ENCODE measurements around the gene RBMS3. TPM values are rescaled to one million over a fixed set of nuclear protein-coding genes. Genes with fewer than 3 reads are reported as not detected.

RBMS3 gene
- total RNA-seq, 1 experiment from 2014 or later = 0.42 TPM

DNA sequence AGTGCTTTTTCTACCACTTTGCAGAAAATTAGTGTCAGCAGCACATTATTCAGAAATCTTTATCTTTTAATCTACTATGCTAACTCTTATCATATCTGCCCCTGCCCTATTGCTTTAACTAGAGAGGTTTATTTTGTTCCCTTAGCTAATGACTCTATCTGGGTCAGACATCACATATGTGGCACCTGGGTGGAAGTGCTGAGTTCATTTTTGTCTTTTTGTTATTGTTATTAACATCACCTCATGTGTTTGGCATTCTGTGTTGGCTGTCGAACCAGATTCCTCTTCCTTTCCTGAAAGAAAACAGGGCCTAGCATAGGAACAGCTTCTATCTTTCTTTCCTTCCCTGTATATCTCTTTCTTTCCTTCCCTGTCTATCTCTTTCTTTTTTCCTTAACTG, 100.7 kb downstream of the RBMS3 start:
- CTCF ChIA-PET = no interaction called here
- H3K27me3 ChIP-seq (ENCODE audit: insufficient read depth, low read length) = no peaks in the 10 kb centered on the region
- no peaks in the 10 kb centered on the region for H4K20me1 ChIP-seq (ENCODE audit: insufficient read depth)
- intact Hi-C loops (cut with micrococcal nuclease) = no loop called here
- H3K27ac ChIP-seq (ENCODE audit: low read depth, low read length) = no peak overlapping the region
- H3K9me2 ChIP-seq (ENCODE audit: insufficient read depth) = no peaks in the 10 kb centered on the region
- H3K4me2 ChIP-seq (ENCODE audit: low read length) = no peak overlapping the region
- H3K9me3 ChIP-seq (ENCODE audit: control insufficient read depth in 1 of 2, insufficient read depth in 1 of 2, low read depth in 1 of 2, low read length in 2 of 2) = no peaks in the 10 kb centered on the region
- no peak overlapping the region for H3K9ac ChIP-seq (ENCODE audit: low read length)
- POLR2A ChIA-PET = no interaction called here
- BruUV-seq (replicated peaks) = no TSS peak
- H2AFZ ChIP-seq (ENCODE audit: low read depth, low read length, poor library complexity, severe bottlenecking) = no peak overlapping the region
- no peak for ATAC-seq
- TF ChIP-seq RAD21 (IDR thresholded peaks at IDR 0.05; ENCODE audit: low read depth) (no peak), FOSL1 (IDR thresholded peaks at IDR 0.05; ENCODE audit: low read depth) (no peak), CBX3 (IDR thresholded peaks at IDR 0.05; ENCODE audit: low read depth) (no peak), EZH2 (IDR thresholded peaks at IDR 0.05) (no peak), SIN3A (IDR thresholded peaks at IDR 0.05; ENCODE audit: low read depth) (no peak), TCF7L2 (IDR thresholded peaks at IDR 0.05; ENCODE audit: borderline replicate concordance, extremely low read depth, insufficient read depth, insufficient read length) (no peak), EZH2phosphoT487 (IDR thresholded peaks at IDR 0.05; ENCODE audit: borderline replicate concordance) (no peak), YY1 (IDR thresholded peaks at IDR 0.05; ENCODE audit: extremely low read depth, insufficient replicate concordance, low read depth, low read length) (no peak), ZFX (IDR thresholded peaks at IDR 0.05) (no peak), CEBPB (IDR thresholded peaks at IDR 0.05; ENCODE audit: low read depth) (no peak), ZNF274 (IDR thresholded peaks at IDR 0.05; ENCODE audit: low read depth, low read length) (no peak), SRF (IDR thresholded peaks at IDR 0.05; ENCODE audit: low read depth) (no peak)
- TF ChIP-seq, protein P1, sequence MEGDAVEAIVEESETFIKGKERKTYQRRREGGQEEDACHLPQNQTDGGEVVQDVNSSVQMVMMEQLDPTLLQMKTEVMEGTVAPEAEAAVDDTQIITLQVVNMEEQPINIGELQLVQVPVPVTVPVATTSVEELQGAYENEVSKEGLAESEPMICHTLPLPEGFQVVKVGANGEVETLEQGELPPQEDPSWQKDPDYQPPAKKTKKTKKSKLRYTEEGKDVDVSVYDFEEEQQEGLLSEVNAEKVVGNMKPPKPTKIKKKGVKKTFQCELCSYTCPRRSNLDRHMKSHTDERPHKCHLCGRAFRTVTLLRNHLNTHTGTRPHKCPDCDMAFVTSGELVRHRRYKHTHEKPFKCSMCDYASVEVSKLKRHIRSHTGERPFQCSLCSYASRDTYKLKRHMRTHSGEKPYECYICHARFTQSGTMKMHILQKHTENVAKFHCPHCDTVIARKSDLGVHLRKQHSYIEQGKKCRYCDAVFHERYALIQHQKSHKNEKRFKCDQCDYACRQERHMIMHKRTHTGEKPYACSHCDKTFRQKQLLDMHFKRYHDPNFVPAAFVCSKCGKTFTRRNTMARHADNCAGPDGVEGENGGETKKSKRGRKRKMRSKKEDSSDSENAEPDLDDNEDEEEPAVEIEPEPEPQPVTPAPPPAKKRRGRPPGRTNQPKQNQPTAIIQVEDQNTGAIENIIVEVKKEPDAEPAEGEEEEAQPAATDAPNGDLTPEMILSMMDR (IDR thresholded peaks at IDR 0.05 in 2 of 3, conservative IDR thresholded peaks at IDR 0.05 in 1 of 3; ENCODE audit: borderline replicate concordance in 1 of 3, insufficient read depth in 1 of 3, low read depth in 2 of 3, low read length in 2 of 3) = no peak
- TF ChIP-seq, protein P2, sequence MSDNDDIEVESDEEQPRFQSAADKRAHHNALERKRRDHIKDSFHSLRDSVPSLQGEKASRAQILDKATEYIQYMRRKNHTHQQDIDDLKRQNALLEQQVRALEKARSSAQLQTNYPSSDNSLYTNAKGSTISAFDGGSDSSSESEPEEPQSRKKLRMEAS (IDR thresholded peaks at IDR 0.05) = no peak
- RAD21 ChIA-PET (ENCODE audit: low non-redundant PET in 1 of 2, low total read pairs in 2 of 2, uncharacterized antibody in 2 of 2, unreplicated experiment in 2 of 2) = no interaction called here
- H3K4me1 ChIP-seq (ENCODE audit: control insufficient read depth in 1 of 2, insufficient read depth in 2 of 2, low read length in 2 of 2) = no peaks in the 10 kb centered on the region
- no peak for DNase-seq (ENCODE audit: low read depth, low spot score)
- no peak overlapping the region for H3K4me3 ChIP-seq (replicated peaks in 1 of 2; ENCODE audit: low read depth in 1 of 2, low read length in 2 of 2)
- no peaks in the 10 kb centered on the region for H3K79me2 ChIP-seq (ENCODE audit: insufficient read depth, low read length)
- H3K36me3 ChIP-seq (ENCODE audit: control insufficient read depth in 1 of 2, insufficient read depth in 2 of 2, low read length in 2 of 2) = no peaks in the 10 kb centered on the region

Measured in HCT116 (cell line).